T-helper 2 cell treated with Interferon-gamma antibody and Interleukin-4, amounts not matched to agents 5 μg/mL and 100 μg/mL, for 36 hours (primary cell): ENCODE results near the gene UBE2N.
"Not testable (repeated sequence)": the region's sequence is repeated elsewhere in the genome, so short reads cannot be mapped to it uniquely, and the experiment has no call there.

ENCODE experiments used
- DNase-seq: peaks from one replicate; pipeline ENCODE4 v3.0.0; 2021; ENCODE audit warnings: low spot score
- H3K27ac Mint-ChIP-seq: one replicate; pipeline ENCODE4 v1.8.0; 2021; ENCODE audit warnings: mild to moderate bottlenecking, mixed read lengths
- H3K27me3 Mint-ChIP-seq: one replicate; pipeline ENCODE4 v1.8.0; 2021; ENCODE audit warnings: low read depth, mixed read lengths
- H3K36me3 Mint-ChIP-seq: one replicate; pipeline ENCODE4 v1.8.0; 2021; ENCODE audit warnings: low read depth, mixed read lengths
- H3K4me1 Mint-ChIP-seq: one replicate; pipeline ENCODE4 v1.8.0; 2021; ENCODE audit warnings: low read depth, mixed read lengths
- H3K4me3 Mint-ChIP-seq: one replicate; pipeline ENCODE4 v1.8.0; 2022; ENCODE audit warnings: mild to moderate bottlenecking, moderate library complexity, mixed read lengths
- H3K9me3 Mint-ChIP-seq: one replicate; pipeline ENCODE4 v1.8.0; 2021; ENCODE audit warnings: mixed read lengths

UBE2N gene

DNA sequence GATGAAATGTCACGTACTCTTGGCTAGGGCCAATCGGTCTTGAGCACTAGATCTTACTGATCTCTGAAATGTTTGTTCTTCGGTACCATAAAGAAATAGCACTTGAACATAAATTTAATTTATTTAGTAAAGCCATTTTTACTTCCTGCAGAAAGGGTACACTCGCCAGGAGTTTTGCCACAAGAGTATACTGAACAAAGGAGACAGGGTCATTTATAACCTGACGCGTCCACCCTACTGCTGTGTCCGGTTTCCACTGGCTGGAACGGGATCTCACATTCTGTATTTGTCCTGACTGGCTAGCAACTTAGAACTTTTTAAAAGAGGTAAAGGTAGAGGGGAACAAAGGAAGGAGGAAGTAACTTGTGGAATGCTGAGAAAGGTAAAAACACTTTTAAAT is 29.4 kb downstream of the UBE2N start:
- Mint-ChIP-seq H3K4me1 (peaks cover 56% of the 10 kb centered on the region), H3K36me3 (peaks cover 43% of the 10 kb centered on the region)
- not testable (repeated sequence) for DNase-seq, H3K9me3 Mint-ChIP-seq, H3K27me3 Mint-ChIP-seq, H3K27ac Mint-ChIP-seq, H3K4me3 Mint-ChIP-seq

DNA sequence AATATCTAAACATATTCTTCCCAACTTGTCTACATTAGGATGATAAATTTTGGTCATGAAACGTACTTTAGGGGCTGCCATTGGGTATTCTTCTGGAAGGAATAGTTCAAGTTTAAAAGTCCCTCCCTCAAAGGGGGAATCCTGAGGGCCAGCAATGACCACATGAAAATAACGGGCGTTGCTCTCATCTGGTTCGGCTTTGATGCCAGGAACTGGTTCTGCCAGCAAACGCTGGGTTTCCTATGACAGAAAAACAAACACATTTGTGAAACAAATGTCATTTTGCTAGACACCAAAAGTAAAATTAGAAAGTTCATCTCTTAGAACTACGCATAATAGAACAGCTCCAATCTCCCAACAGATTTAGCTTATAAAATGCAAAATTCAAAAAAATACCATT is 30.7 kb downstream of the UBE2N start:
- H3K4me3 Mint-ChIP-seq = not testable (repeated sequence)
- peaks cover 53% of the 10 kb centered on the region for H3K36me3 Mint-ChIP-seq

DNA sequence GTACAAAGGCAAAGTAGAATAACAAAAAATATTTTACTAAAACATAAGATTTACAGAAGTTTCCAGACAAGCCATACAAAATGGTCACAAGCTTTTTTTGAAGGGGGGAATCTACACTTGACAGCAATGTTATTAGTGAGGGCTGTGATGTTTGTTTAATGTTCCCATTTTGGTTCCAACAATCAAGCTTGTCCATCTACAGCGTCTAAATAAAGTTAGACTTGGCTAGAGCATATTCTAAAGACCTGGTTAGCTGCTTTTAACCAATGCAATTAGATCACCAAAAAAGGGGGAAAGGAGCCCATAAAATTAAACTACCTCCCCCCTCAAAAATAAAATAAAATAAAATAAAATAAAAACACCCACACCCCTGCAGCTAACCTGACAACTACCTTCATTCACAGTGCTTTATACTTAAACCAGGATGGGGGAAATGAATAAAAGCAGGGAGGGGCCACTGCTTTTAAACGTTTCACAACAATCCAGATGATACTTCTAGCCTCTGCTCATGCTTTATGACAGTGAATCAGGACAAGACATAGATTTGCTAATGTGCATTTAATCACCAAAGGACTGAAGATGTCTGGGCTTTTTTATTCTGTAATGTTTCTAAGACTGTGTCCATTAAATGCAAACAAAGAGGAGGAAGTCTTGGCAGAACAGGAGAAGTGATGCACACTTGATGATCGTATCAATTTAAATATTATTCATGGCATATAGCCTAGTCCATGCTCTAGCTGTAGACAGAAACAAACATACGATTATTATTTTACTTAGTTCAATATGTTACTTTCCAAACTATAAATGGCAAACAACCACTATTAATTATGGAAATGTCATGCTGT is 32.2 kb downstream of the UBE2N start:
- Mint-ChIP-seq H3K36me3 (peaks cover 52% of the 10 kb centered on the region), H3K4me1 (peaks cover 34% of the 10 kb centered on the region)
- H3K27me3 Mint-ChIP-seq, DNase-seq, H3K9me3 Mint-ChIP-seq, H3K4me3 Mint-ChIP-seq, H3K27ac Mint-ChIP-seq: not testable (repeated sequence)

More for the DNA sequence above, 30.7 kb downstream of the UBE2N start:
- DNase-seq, H3K27me3 Mint-ChIP-seq, H3K9me3 Mint-ChIP-seq: not testable (repeated sequence)
- H3K4me1 Mint-ChIP-seq = peaks cover 47% of the 10 kb centered on the region
- peak overlapping the region; percentile 48 for H3K27ac Mint-ChIP-seq

DNA sequence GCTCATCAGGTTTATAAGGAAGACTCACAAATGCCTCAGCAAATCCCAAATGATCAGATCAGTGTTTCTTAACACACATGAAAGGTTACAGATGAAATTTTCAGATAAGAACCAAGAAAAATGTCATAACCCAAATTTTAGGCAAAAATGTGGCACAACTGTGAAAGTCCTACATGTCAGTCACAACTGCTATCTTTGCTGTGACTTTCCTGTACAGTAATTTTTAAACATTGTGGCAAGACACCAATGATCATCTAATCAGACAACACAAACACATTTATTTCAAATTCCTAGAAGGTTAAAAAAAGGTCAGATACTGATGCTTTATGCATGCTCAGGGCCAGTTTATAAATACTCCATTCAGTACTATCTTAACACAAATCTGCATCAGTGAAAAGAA is 32.9 kb downstream of the UBE2N start:
- DNase-seq = no peak
- Mint-ChIP-seq H3K27me3 (no peaks in the 10 kb centered on the region), H3K9me3 (no peaks in the 10 kb centered on the region), H3K4me3 (no peak overlapping the region), H3K4me1 (peaks cover 31% of the 10 kb centered on the region), H3K27ac (no peak overlapping the region), H3K36me3 (peaks cover 56% of the 10 kb centered on the region)

DNA sequence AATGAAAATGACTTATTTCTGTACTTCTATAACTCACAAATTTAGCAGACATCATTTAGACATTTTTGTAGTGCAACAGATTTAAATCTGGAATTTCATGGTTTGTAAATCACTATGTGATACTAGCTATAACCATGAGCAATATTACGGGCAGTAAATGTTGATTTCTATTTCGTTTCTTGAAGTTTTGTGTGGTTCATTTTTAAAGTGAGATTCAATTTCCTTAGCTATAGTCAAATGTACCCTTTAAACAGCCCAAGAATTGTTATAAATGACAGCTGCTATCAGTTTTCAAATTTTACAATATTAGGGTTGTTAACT is 33.8 kb downstream of the UBE2N start:
- no peak overlapping the region for H3K27ac Mint-ChIP-seq
- H3K4me3 Mint-ChIP-seq = no peak overlapping the region
- H3K27me3 Mint-ChIP-seq = no peaks in the 10 kb centered on the region
- peaks cover 25% of the 10 kb centered on the region for H3K4me1 Mint-ChIP-seq
- DNase-seq = no peak
- H3K36me3 Mint-ChIP-seq = peaks cover 55% of the 10 kb centered on the region
- H3K9me3 Mint-ChIP-seq = no peaks in the 10 kb centered on the region

DNA sequence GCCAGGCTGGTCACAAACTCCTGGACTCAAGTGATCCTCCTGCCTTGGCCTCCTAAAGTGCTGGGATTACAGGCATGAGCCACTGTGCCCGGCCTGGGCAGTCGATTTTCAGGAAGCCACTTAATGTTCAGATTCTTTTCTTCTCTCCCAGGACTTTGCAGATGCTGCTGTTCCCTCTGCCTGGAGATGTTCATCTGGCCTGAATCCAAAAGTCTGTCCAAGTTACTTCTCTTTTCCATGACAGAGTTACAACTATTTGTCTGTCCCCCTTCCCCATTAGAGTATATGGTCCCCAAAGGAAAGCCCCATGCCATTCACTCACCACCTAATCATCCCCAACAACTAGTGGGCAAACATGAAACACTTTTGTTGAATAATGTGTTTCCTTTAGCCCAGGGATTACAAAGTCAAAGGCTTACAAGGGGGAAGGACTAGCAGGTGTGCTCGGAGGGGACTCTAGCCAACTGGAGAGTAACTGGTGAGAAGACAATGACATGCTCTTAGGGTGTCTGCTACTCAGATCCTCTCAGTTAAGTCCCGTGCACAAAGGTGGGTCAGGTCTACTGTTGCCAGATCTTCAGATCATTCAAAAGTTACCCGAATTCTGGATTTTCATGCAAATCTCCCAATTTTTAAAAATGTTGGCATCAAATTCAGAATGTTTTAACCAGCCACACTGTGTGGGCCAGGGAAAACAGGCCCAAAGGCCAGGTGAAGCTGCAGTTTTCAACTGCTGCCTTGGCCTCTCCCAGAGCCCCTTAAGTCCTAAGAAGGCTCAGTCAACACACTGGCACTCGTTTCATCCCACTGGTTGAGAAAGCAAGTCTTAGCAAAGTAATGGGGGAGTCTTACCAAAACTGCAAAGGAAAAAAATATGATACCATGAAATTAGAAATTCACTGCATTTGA is 34.4 kb downstream of the UBE2N start:
- Mint-ChIP-seq H3K9me3 (no peaks in the 10 kb centered on the region), H3K36me3 (peaks cover 59% of the 10 kb centered on the region), H3K4me1 (peaks cover 23% of the 10 kb centered on the region), H3K27ac (no peak overlapping the region), H3K4me3 (no peak overlapping the region), H3K27me3 (no peaks in the 10 kb centered on the region)
- DNase-seq = no peak

DNA sequence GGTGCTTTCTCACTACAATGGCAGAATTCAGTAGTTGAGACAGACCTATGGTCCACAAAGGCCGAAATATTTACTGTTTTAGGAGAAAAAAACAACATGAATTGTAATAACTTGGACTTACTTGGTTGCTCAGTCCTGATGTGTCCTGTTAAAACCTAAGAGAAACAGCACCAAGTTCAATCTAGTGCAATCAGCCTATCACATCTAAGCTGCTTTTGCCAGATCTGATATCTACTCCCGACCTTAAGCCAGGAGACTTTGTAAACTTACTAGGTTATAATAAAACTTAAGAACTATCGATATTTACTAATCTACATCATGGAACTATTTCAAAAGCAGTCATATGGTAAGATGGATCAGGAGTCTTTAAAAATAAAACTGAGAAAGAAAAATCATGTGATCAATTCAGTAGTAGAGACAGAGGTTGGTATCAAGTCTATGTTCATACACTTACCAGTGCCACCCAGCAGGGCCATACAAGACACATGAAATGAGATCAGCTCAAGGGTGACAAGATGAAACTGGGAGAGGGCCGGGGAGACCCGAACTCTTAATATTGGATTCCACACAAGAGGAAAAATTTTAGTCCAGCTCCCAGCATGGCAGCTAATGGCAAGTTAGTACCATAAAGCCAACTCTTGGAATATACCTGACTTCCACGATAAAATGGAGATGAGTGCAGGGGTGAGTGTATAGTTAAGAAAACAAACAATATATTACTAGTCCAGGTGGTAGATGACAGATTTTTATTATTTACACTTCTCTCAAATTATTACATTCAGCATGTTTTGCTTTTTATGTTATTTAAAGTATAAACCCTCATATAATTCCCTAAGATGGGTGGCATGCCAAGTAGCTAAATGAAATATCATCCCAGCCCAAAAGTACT is 36.5 kb downstream of the UBE2N start:
- no peak overlapping the region for H3K27ac Mint-ChIP-seq
- DNase-seq = no peak
- H3K4me3 Mint-ChIP-seq = no peak overlapping the region
- H3K9me3 Mint-ChIP-seq = no peaks in the 10 kb centered on the region
- H3K36me3 Mint-ChIP-seq = peaks cover 48% of the 10 kb centered on the region
- H3K27me3 Mint-ChIP-seq = no peaks in the 10 kb centered on the region
- H3K4me1 Mint-ChIP-seq = peaks cover 12% of the 10 kb centered on the region

DNA sequence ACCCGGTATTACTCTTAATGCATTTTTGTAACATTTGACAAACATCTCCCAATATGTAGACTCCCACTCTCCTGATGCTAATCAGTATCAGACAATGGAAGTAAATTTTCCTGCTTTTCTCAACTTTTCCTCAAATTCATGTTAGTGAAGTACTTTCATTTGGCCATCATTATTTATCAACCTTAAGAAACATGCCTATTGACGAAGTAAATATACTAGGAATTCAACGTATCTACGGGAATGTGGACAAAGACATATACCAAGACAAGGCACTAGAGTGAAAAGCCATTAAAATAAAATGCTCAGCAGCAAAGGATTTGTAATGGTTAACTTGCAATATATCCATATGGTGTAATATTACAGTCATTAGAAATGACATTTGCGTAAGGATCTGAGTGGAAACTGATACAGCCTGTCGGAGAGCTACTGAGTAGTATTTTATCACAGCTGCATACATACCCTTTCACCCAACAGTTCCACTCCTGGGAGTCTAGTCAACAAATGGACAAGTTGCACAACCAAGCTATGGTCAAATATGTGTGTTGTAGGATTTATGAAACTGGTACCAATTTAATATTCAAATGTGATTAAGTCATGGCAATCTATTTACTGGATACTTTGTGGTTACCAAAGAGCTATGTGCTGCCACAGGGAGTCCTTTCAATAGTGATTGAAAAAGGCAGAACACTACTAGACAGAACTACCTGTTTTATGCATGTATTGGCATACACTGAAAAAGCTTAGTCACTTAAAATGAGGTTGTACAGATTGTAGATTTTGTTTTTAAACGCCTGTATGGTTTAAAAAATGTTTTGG is 37.6 kb downstream of the UBE2N start:
- Mint-ChIP-seq H3K4me3 (no peak overlapping the region), H3K27me3 (no peaks in the 10 kb centered on the region), H3K9me3 (no peaks in the 10 kb centered on the region), H3K4me1 (peaks cover 11% of the 10 kb centered on the region), H3K36me3 (peaks cover 47% of the 10 kb centered on the region), H3K27ac (no peak overlapping the region)
- no peak for DNase-seq

DNA sequence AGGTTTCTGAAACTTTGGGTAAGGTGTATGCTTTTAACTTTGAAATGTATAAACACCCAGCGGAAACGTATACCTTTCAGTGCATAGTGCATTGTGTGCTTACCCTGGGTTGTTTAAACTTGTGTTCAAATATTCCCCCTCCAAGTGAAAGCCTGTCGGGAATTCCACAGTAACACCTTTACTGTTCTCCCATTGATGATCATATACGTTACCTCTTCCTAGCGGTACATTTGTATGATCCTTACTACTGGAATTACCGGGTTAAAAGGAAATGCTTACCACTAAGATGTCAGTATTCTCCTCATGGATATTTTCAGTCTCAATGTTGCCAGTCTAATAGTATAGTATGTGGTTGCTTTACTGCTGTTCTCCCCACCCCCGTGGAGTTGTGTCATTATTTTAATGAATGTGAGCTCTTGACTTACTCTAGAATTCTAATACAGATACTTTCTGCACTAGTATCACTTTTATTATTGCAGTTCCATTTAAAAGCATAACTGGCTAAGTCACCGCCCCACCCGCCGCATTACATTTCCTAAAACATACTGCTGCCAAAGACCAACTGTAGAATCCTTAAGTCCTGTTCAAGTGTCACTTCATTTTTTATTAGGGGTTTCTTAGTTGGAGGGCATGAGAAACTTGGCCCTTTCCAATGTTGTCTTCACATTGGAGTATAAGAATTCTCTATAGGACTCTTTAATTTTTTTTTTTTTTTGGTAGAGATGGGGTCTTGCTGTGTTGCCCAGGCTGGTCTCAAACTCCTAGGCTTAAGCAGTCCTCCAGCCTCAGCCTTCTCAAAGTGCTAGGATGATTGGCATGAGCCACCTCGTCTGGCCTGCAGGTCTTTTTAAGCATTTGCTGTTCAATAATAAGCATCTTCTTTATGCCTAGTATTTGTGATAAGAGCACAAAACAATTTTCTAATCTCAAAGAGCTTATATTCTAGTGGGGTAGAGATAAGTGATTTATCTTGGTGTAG is 39.1 kb downstream of the UBE2N start:
- Mint-ChIP-seq H3K9me3 (no peaks in the 10 kb centered on the region), H3K4me3 (no peak overlapping the region), H3K36me3 (peaks cover 42% of the 10 kb centered on the region), H3K27ac (no peak overlapping the region), H3K27me3 (no peaks in the 10 kb centered on the region), H3K4me1 (peaks cover 2% of the 10 kb centered on the region)
- DNase-seq = no peak

DNA sequence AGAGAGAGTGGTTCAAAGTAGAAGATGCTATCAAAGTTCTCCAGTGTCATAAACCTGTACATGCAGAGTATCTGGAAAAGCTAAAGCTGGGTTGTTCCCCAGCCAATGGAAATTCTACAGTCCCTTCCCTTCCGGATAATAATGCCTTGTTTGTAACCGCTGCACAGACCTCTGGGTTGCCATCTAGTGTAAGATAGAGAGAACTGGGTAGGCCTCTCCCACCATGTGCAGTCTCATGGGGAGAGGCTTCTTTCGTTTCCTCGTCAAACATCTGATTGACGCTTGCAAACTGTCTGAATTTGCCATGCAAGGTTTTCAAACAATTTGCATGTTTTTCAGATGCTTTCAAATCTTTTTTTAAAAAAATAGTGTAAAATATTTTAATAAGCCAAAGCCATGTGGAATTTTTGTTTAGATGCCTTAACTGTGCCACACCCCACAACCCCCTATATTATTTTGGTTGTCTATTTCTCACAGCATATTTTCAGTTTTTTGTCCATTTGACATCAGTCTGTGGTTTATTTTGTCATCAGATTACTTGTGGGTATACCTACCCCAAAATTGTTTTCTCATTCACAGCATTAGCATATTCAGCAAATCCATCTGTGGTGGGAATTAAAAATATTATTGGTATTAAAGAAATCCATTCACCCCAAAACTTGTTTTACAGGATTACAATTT is 42.4 kb downstream of the UBE2N start:
- DNase-seq, H3K4me3 Mint-ChIP-seq, H3K4me1 Mint-ChIP-seq, H3K27me3 Mint-ChIP-seq, H3K9me3 Mint-ChIP-seq, H3K27ac Mint-ChIP-seq: not testable (repeated sequence)
- peaks cover 35% of the 10 kb centered on the region for H3K36me3 Mint-ChIP-seq

DNA sequence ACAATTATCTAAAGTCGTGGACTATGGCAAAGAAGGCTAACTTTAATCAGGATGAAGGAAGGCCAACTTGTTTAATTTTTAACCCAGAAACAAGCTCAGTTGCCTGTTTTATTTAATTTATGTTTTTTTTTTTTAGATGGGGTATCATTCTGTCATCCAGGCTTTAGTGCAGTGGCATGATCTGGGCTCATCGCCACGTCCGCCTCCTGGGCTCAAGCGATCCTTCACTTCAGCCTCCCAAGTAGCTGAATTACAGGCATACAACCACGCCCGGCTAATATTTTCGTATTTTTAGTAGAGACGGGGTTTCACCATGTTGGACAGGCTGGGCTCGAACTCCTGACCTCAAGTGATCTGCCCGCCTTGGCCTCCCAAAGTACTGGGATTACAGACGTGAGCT is 44.3 kb downstream of the UBE2N start:
- H3K9me3 Mint-ChIP-seq = no peaks in the 10 kb centered on the region
- no peaks in the 10 kb centered on the region for H3K4me1 Mint-ChIP-seq
- no peak overlapping the region for H3K4me3 Mint-ChIP-seq
- no peak for DNase-seq
- peaks cover 23% of the 10 kb centered on the region for H3K36me3 Mint-ChIP-seq
- no peak overlapping the region for H3K27ac Mint-ChIP-seq
- no peaks in the 10 kb centered on the region for H3K27me3 Mint-ChIP-seq

DNA sequence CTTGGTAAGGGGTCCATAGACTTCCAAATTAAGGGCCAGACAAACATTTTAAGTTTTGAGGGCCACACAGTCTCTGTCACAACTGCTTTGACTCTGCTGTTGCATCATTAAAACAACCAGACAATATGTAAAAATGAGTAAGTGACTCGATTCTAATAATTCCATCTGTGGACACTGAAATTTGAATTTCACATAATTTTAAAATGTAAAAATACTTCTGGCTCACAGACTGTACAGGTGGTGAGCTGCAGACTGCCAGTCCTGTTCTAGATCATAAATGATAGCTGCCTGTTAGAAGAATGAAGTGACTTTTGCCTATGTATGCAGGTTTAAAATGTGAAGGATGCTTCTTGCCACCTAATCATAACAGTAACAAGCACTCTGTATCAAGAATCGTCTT is 48.3 kb downstream of the UBE2N start:
- Mint-ChIP-seq H3K9me3 (no peaks in the 10 kb centered on the region), H3K4me1 (peaks cover 4% of the 10 kb centered on the region), H3K36me3 (peaks cover 23% of the 10 kb centered on the region), H3K27ac (peak overlapping the region; percentile 12), H3K4me3 (no peak overlapping the region), H3K27me3 (no peaks in the 10 kb centered on the region)
- DNase-seq = no peak
